Measurements from ENCODE around the gene LHFPL2.
"Not testable (repeated sequence)": the region's sequence is repeated elsewhere in the genome, so short reads cannot be mapped to it uniquely, and the experiment has no call there.

Gene LHFPL2

GRCh38 chr5:78496373-78496772 is 152.2 kb downstream of the LHFPL2 start:
- DNase-seq, result no peak

- no peak for DNase-seq
These were observed 152.8 kb downstream of the LHFPL2 start for GRCh38 chr5:78495800-78496199.

GRCh38 chr5:78492650-78493049 is 155.9 kb downstream of the LHFPL2 start:
- DNase-seq, result no peak

GRCh38 chr5:78492224-78492623 is 156.3 kb downstream of the LHFPL2 start:
- no peak for DNase-seq

- no peak for DNase-seq
These were observed 157.7 kb downstream of the LHFPL2 start for GRCh38 chr5:78490709-78491485.

GRCh38 chr5:78487846-78488245 is 160.7 kb downstream of the LHFPL2 start:
- no peak for DNase-seq

GRCh38 chr5:78486218-78486617 is 162.4 kb downstream of the LHFPL2 start:
- DNase-seq, result no peak

GRCh38 chr5:78483809-78484521 is 164.6 kb downstream of the LHFPL2 start:
- no peak for DNase-seq

- no peak for DNase-seq
These were observed 165.6 kb downstream of the LHFPL2 start for GRCh38 chr5:78482948-78483347.

- no peak for DNase-seq
These were observed 171.8 kb downstream of the LHFPL2 start for GRCh38 chr5:78476795-78477194.

- DNase-seq, result no peak
These were observed 173.2 kb downstream of the LHFPL2 start for GRCh38 chr5:78475370-78475769.

- DNase-seq, result no peak
These were observed 174.8 kb downstream of the LHFPL2 start for GRCh38 chr5:78473751-78474150.

- no peak for DNase-seq
These were observed 176.0 kb downstream of the LHFPL2 start for GRCh38 chr5:78472469-78473106.

GRCh38 chr5:78471896-78472295 is 176.7 kb downstream of the LHFPL2 start:
- DNase-seq, result no peak

- no peak for DNase-seq
These were observed 180.7 kb downstream of the LHFPL2 start for GRCh38 chr5:78467752-78468357.

GRCh38 chr5:78467140-78467539 is 181.4 kb downstream of the LHFPL2 start:
- DNase-seq, result no peak

GRCh38 chr5:78458843-78459242 is 189.7 kb downstream of the LHFPL2 start:
- no peak for DNase-seq

- DNase-seq, result not testable (repeated sequence)
These were observed 191.1 kb downstream of the LHFPL2 start for GRCh38 chr5:78457507-78457906.

- no peak for DNase-seq
These were observed 199.5 kb downstream of the LHFPL2 start for GRCh38 chr5:78449103-78449502.

GRCh38 chr5:78447775-78448424 is 200.7 kb downstream of the LHFPL2 start:
- DNase-seq, result no peak
